Measurements from ENCODE around the gene R3HCC1L. TPM values are rescaled to one million over a fixed set of nuclear protein-coding genes. Genes with fewer than 3 reads are reported as not detected.
A peak's percentile ranks its signal among the peaks of the same experiment; 100 is the strongest.

The R3HCC1L gene
- total and polyA plus RNA-seq, 9 of the 15 experiments (the other 6 are each of a cell fraction or from before 2014, with no cell fraction given), result 9.1 to 17.8 (median 12.6) TPM

GRCh38 chr10:98217801-98218200, 83.3 kb downstream of the R3HCC1L start:
- Histone ChIP-seq H3K4me3 (no peak overlapping the region), H3K9me3 (replicated peaks; ENCODE audit: control insufficient read depth, insufficient read depth, low read depth, low read length) (no peaks in the 10 kb centered on the region), H3K79me2 (ENCODE audit: control insufficient read depth, insufficient read depth, low read length) (peaks cover 8% of the 10 kb centered on the region; the same call in 2 of the 3 replicates), H3K4me2 (ENCODE audit: insufficient read depth, low read length) (no peak overlapping the region), H3K4me1 (replicated peaks in 1 of 2; ENCODE audit: control insufficient read depth in 2 of 2, insufficient read depth in 2 of 2, low read length in 2 of 2) (no peaks in the 10 kb centered on the region; a peak in 1 of 5 replicates), H3K9me1 (ENCODE audit: control insufficient read depth, insufficient read depth, low read length) (no peaks in the 10 kb centered on the region), H4K20me1 (replicated peaks; ENCODE audit: control insufficient read depth, insufficient read depth, low read length) (no peaks in the 10 kb centered on the region), H3K27me3 (ENCODE audit: control insufficient read depth in 2 of 2, insufficient read depth in 2 of 2, low read length in 2 of 2) (no peaks in the 10 kb centered on the region), H2AFZ (ENCODE audit: low read depth, low read length) (no peak overlapping the region), H3K27ac (ENCODE audit: extremely low read depth, low read depth, low read length) (no peak overlapping the region), H3K9ac (ENCODE audit: insufficient read depth in 1 of 2, low read depth in 2 of 2, low read length in 2 of 2) (no peak overlapping the region), H3K36me3 (ENCODE audit: control insufficient read depth, insufficient read depth, low read length) (no peaks in the 10 kb centered on the region)
- POLR2A ChIA-PET, result no interaction called here
- no peak for FAIRE-seq
- in situ Hi-C loops (cut with MboI), result no loop called here
- BruUV-seq (replicated peaks), result no TSS peak
- DNase-seq (ENCODE audit: extremely low read depth in 1 of 4, low spot score in 3 of 4), result no peak
- 62% methylated on average over 1 of the region's 1 CpG for WGBS (ENCODE audit: insufficient coverage, low coverage, missing lambda C conversion rate)
- intact Hi-C loops (cut with micrococcal nuclease), result no loop called here
- no peak for ATAC-seq
- peak; percentile 70 for TF ChIP-seq SPI1 (IDR thresholded peaks at IDR 0.05; ENCODE audit: borderline replicate concordance, low read depth, low read length)
- TF ChIP-seq XRCC3 (IDR thresholded peaks at IDR 0.05), result no peak
- CTCF ChIA-PET (ENCODE audit: low intra/inter-chr PET ratio), result no interaction called here

GRCh38 chr10:98223874-98224273, 89.4 kb downstream of the R3HCC1L start:
- H3K27ac ChIP-seq (ENCODE audit: extremely low read depth, low read depth, low read length), result no peak overlapping the region
- no peaks in the 10 kb centered on the region; the same call in 2 of the 3 replicates for H3K36me3 ChIP-seq (ENCODE audit: control insufficient read depth, insufficient read depth, low read length)
- no peaks in the 10 kb centered on the region for H3K27me3 ChIP-seq (ENCODE audit: control insufficient read depth in 2 of 2, insufficient read depth in 2 of 2, low read length in 2 of 2)
- H3K9ac ChIP-seq (ENCODE audit: insufficient read depth in 1 of 2, low read depth in 2 of 2, low read length in 2 of 2), result no peak overlapping the region
- 94% methylated on average over 5 of the region's 6 CpGs for WGBS (ENCODE audit: insufficient coverage, low coverage, missing lambda C conversion rate)
- ATAC-seq, result no peak
- peaks cover 4 to 5% of the 10 kb centered on the region in 2 experiments; a peak in 3 of 5 replicates for H3K4me1 ChIP-seq (replicated peaks in 1 of 2; ENCODE audit: control insufficient read depth in 2 of 2, insufficient read depth in 2 of 2, low read length in 2 of 2)
- H3K9me1 ChIP-seq (ENCODE audit: control insufficient read depth, insufficient read depth, low read length), result no peaks in the 10 kb centered on the region
- H3K79me2 ChIP-seq (ENCODE audit: control insufficient read depth, insufficient read depth, low read length), result peaks cover 26% of the 10 kb centered on the region
- POLR2A ChIA-PET, result no interaction called here
- H3K4me2 ChIP-seq (ENCODE audit: insufficient read depth, low read length), result no peak overlapping the region
- H3K4me3 ChIP-seq, result no peak overlapping the region
- intact Hi-C loops (cut with micrococcal nuclease), result no loop called here
- CTCF ChIA-PET (ENCODE audit: low intra/inter-chr PET ratio), result no interaction called here
- BruUV-seq (replicated peaks), result no TSS peak
- no peak overlapping the region for H2AFZ ChIP-seq (ENCODE audit: low read depth, low read length)
- FAIRE-seq, result no peak
- in situ Hi-C loops (cut with MboI), result no loop called here
- TF ChIP-seq ZFP1 (CRISPR knock-in tag; IDR thresholded peaks at IDR 0.05) (no peak), NKRF (IDR thresholded peaks at IDR 0.05; ENCODE audit: borderline replicate concordance) (no peak)
- DNase-seq (ENCODE audit: extremely low read depth in 1 of 4, low spot score in 3 of 4), result no peak
- no peaks in the 10 kb centered on the region for H3K9me3 ChIP-seq (replicated peaks; ENCODE audit: control insufficient read depth, insufficient read depth, low read depth, low read length)
- no peaks in the 10 kb centered on the region for H4K20me1 ChIP-seq (replicated peaks; ENCODE audit: control insufficient read depth, insufficient read depth, low read length)
